ENCODE measurements around the gene MUC2. TPM values are rescaled to one million over a fixed set of nuclear protein-coding genes. Genes with fewer than 3 reads are reported as not detected.

The MUC2 gene
- total RNA-seq, 1 donor from 2014 or later = 2.7 TPM

DNA sequence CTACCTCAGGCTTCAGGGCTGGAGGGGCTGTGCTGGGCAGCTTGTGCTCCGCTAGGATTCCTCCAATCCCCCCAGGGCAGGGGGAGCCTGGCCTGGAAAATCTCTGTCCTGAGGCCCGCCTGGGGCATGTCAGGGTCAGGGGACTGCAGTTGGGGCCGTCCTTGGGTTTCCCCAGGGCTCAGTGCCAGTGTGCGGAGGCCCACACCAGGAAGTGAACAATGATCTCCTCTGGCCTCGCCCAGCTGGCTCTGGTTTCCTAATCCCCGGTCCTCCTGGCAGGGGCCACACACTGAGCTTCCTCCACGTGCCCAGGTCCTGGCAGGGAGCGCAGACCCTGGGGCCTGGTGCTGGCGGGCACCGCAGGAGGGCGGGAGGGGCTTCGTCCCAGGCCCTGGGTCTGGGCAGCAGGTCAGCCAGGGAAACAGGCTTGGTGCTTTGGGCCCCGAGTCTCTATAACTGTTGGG is 1.4 kb upstream of the MUC2 start:
- H3K4me1 Mint-ChIP-seq (ENCODE audit: unreplicated experiment) = no peaks in the 10 kb centered on the region
- no peak overlapping the region for H3K27ac Mint-ChIP-seq
- H3K4me3 Mint-ChIP-seq = no peak overlapping the region
- no peaks in the 10 kb centered on the region for H3K9me3 Mint-ChIP-seq
- DNase-seq (ENCODE audit: extremely low spot score, unreplicated experiment) = no peak
- no peaks in the 10 kb centered on the region for H3K36me3 Mint-ChIP-seq
- TF ChIP-seq, protein P1, sequence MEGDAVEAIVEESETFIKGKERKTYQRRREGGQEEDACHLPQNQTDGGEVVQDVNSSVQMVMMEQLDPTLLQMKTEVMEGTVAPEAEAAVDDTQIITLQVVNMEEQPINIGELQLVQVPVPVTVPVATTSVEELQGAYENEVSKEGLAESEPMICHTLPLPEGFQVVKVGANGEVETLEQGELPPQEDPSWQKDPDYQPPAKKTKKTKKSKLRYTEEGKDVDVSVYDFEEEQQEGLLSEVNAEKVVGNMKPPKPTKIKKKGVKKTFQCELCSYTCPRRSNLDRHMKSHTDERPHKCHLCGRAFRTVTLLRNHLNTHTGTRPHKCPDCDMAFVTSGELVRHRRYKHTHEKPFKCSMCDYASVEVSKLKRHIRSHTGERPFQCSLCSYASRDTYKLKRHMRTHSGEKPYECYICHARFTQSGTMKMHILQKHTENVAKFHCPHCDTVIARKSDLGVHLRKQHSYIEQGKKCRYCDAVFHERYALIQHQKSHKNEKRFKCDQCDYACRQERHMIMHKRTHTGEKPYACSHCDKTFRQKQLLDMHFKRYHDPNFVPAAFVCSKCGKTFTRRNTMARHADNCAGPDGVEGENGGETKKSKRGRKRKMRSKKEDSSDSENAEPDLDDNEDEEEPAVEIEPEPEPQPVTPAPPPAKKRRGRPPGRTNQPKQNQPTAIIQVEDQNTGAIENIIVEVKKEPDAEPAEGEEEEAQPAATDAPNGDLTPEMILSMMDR (conservative IDR thresholded peaks at IDR 0.05) = no peak
- peaks cover 4% of the 10 kb centered on the region for H3K27me3 Mint-ChIP-seq

DNA sequence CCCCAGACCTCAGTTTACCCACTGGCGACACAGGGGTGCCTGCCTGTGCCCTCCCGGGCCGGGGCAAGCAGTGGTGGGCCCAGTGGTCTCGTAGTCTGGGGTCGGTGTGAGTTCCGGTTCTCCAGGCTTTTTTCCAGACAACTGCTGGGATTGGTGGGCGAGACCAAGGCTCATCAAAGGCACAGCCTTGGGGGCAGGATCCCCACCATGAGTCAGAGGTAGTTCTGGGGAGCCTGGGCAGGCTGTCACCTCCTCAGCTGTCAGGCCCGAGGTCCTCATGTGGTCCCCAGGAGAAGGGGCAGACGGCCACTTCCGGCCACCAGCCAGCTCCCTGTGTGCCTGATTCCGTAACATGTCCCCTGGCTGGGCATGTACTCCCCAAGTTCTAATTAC is 827 bp upstream of the MUC2 start:
- DNase-seq (ENCODE audit: extremely low spot score, unreplicated experiment) = no peak
- Mint-ChIP-seq H3K27me3 (peaks cover under 1% of the 10 kb centered on the region), H3K9me3 (no peaks in the 10 kb centered on the region), H3K4me1 (ENCODE audit: unreplicated experiment) (no peaks in the 10 kb centered on the region), H3K27ac (no peak overlapping the region), H3K4me3 (no peak overlapping the region), H3K36me3 (no peaks in the 10 kb centered on the region)
- TF ChIP-seq, protein P1 (conservative IDR thresholded peaks at IDR 0.05) = no peak

DNA sequence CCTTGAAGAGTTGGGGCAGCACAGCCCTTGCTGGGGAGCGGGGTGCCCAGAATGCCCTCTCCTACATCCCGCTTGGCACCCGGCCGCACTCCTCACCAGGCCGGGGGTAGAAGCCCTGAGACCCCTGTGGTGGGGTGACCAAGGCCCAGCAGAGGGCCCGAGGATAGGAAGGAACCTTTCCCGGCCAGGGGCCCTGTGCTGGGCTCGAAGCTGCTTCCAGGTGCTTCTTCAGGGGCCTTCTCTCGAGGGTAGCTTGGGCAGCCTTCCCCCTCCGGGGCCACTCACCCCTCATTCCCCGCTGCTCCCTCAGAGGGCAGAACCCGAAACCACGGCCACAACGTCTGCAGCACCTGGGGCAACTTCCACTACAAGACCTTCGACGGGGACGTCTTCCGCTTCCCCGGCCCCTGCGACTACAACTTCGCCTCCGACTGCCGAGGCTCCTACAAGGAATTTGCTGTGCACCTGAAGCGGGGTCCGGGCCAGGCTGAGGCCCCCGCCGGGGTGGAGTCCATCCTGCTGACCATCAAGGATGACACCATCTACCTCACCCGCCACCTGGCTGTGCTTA is 752 bp downstream of the MUC2 start:
- Mint-ChIP-seq H3K9me3 (no peaks in the 10 kb centered on the region), H3K27ac (no peak overlapping the region), H3K4me1 (ENCODE audit: unreplicated experiment) (no peaks in the 10 kb centered on the region), H3K4me3 (no peak overlapping the region), H3K36me3 (no peaks in the 10 kb centered on the region), H3K27me3 (no peaks in the 10 kb centered on the region)
- no peak for DNase-seq (ENCODE audit: extremely low spot score, unreplicated experiment)
- TF ChIP-seq, protein P1 (conservative IDR thresholded peaks at IDR 0.05) = no peak

DNA sequence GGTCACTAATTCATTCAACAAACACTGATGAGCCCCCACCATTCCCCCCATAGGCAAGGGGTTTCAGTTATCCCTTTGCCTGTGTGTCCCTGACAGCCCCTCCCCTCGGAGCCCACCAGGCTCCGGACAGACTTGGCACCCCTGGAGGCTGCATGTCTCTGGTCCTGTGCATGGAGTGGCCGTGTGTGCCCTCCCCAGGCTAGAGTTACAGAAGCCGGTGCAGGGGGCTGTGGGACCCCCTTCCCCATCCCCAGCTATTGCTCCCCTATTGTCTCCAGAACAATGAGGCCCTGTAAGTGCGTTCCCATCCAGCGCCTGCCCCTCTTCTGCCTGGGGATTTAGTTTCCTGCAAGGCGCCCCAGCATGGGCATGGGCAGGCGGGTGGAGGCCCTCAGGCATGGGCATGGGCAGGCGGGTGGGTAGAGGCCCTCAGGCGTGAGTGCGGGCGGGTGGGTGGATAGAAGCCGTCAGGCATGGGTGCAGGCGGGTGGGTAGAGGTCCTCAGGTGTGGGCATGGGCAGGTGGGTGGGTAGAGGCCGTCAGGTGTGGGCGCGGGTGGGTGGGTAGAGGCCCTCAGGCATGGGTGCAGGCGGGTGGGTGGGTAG is 1.5 kb downstream of the MUC2 start:
- no peak for DNase-seq (ENCODE audit: extremely low spot score, unreplicated experiment)
- no peaks in the 10 kb centered on the region for H3K9me3 Mint-ChIP-seq
- no peak overlapping the region for H3K4me3 Mint-ChIP-seq
- H3K27me3 Mint-ChIP-seq = no peaks in the 10 kb centered on the region
- H3K4me1 Mint-ChIP-seq (ENCODE audit: unreplicated experiment) = no peaks in the 10 kb centered on the region
- TF ChIP-seq, protein P1 (conservative IDR thresholded peaks at IDR 0.05) = no peak
- no peak overlapping the region for H3K27ac Mint-ChIP-seq
- no peaks in the 10 kb centered on the region for H3K36me3 Mint-ChIP-seq

DNA sequence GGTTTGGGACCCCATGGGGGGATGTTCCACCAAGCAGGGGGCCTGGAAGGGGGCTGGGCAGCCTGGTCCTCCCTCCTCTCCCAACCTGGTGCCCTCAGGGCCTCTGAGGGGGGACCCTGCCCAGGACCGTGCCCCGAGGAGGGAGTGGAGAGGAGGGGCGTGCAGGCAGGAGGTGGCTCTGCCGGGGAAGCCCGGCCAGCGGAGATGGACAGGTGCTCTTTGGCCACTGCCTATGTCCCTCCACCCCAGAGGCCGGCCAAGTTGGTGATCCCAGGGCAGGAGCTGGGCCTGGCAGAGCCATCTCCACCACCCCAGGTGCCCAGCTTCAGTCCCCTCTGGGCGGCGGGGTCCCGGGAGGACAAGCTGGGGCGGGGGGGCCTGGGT is 2.4 kb downstream of the MUC2 start:
- Mint-ChIP-seq H3K4me1 (ENCODE audit: unreplicated experiment) (no peaks in the 10 kb centered on the region), H3K4me3 (no peak overlapping the region), H3K27ac (no peak overlapping the region), H3K27me3 (no peaks in the 10 kb centered on the region), H3K36me3 (no peaks in the 10 kb centered on the region), H3K9me3 (no peaks in the 10 kb centered on the region)
- DNase-seq (ENCODE audit: extremely low spot score, unreplicated experiment) = no peak
- TF ChIP-seq, protein P1 (conservative IDR thresholded peaks at IDR 0.05) = no peak

Measured in type B pancreatic cell (in vitro differentiated cells).